ENCODE results near the gene TTLL3. TPM values are rescaled to one million over a fixed set of nuclear protein-coding genes. Genes with fewer than 3 reads are reported as not detected.

TTLL3 gene
- polyA plus RNA-seq, 1 donor from 2014 or later: 47.6 TPM

DNA sequence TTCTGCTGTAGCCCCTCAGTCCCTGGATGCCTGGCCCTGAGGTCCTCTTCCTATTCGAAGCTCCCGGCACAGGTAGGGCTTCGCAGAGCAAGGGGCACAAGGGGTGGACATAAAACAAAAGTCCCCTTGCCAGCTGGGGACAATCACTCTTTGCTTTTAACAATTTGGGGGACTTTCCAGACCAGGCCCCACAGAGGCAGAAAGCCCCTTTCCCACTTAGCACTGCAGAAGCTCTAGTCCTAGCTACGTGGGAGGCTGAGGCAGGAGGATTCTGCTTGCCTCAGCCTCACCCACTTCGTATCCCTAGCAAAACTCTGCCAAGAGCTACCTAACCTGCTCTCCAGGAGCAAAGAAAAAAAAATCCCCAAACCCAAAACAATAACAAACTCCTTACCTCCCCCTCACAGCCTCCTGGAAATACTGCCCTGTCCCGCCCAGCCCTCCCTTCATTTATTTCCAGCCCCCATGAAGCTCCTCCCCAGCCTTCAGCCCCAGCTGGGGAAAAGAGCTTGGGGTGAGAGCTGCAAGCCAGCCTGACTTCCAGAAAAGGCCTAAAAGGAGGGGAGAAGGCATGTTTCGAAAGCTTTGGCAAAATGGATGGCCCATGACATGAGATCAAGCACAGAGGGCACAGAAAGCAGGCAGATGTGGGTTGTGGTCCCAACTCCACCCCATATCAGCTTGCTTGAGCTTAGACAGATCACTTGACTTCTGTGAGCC is 69.9 kb downstream of the TTLL3 start, which contains the start of gene CIDEC (continued):
- TF ChIP-seq, protein P1, sequence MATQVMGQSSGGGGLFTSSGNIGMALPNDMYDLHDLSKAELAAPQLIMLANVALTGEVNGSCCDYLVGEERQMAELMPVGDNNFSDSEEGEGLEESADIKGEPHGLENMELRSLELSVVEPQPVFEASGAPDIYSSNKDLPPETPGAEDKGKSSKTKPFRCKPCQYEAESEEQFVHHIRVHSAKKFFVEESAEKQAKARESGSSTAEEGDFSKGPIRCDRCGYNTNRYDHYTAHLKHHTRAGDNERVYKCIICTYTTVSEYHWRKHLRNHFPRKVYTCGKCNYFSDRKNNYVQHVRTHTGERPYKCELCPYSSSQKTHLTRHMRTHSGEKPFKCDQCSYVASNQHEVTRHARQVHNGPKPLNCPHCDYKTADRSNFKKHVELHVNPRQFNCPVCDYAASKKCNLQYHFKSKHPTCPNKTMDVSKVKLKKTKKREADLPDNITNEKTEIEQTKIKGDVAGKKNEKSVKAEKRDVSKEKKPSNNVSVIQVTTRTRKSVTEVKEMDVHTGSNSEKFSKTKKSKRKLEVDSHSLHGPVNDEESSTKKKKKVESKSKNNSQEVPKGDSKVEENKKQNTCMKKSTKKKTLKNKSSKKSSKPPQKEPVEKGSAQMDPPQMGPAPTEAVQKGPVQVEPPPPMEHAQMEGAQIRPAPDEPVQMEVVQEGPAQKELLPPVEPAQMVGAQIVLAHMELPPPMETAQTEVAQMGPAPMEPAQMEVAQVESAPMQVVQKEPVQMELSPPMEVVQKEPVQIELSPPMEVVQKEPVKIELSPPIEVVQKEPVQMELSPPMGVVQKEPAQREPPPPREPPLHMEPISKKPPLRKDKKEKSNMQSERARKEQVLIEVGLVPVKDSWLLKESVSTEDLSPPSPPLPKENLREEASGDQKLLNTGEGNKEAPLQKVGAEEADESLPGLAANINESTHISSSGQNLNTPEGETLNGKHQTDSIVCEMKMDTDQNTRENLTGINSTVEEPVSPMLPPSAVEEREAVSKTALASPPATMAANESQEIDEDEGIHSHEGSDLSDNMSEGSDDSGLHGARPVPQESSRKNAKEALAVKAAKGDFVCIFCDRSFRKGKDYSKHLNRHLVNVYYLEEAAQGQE (IDR thresholded peaks at IDR 0.05; ENCODE audit: borderline replicate concordance): no peak
- TF ChIP-seq POLR2AphosphoS5 (IDR thresholded peaks at IDR 0.05): no peak
- TF ChIP-seq SMC3 (conservative IDR thresholded peaks at IDR 0.05; ENCODE audit: poor library complexity): no peak

DNA sequence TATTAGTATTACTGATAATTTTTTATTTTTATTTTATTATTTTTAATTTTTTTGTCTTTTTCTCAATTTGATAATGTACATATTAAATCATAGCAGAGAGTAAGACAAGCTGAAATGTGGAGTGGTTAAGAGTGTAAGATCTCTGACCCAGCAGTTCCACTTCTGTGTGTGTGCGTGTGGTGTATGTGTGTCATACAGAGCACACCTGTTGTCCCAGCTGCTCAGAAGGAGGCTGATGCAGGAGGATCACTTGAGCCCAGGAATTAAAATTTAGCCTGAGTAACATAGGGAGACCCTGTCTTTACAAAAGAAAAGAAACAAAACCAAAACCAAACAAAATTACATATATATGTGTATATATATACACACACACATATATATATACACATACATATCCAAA is 71.4 kb downstream of the TTLL3 start:
- no peak overlapping the region for H3K27ac ChIP-seq (ENCODE audit: low read length)
- no peaks in the 10 kb centered on the region for H3K9me3 ChIP-seq (ENCODE audit: low read length)
- TF ChIP-seq, protein P1 (IDR thresholded peaks at IDR 0.05; ENCODE audit: borderline replicate concordance): no peak
- TF ChIP-seq TAF1 (IDR thresholded peaks at IDR 0.05; ENCODE audit: low read depth) (no peak), MXI1 (conservative IDR thresholded peaks at IDR 0.05; ENCODE audit: poor library complexity, severe bottlenecking) (no peak), EZH2 (IDR thresholded peaks at IDR 0.05; ENCODE audit: borderline replicate concordance, insufficient read depth, low read length, poor library complexity, severe bottlenecking) (no peak), SMC3 (conservative IDR thresholded peaks at IDR 0.05; ENCODE audit: poor library complexity) (no peak), RAD21 (conservative IDR thresholded peaks at IDR 0.05) (no peak), POLR2AphosphoS5 (IDR thresholded peaks at IDR 0.05) (no peak), EP300 (conservative IDR thresholded peaks at IDR 0.05; ENCODE audit: poor library complexity, severe bottlenecking) (no peak)
- TF ChIP-seq, protein P2, sequence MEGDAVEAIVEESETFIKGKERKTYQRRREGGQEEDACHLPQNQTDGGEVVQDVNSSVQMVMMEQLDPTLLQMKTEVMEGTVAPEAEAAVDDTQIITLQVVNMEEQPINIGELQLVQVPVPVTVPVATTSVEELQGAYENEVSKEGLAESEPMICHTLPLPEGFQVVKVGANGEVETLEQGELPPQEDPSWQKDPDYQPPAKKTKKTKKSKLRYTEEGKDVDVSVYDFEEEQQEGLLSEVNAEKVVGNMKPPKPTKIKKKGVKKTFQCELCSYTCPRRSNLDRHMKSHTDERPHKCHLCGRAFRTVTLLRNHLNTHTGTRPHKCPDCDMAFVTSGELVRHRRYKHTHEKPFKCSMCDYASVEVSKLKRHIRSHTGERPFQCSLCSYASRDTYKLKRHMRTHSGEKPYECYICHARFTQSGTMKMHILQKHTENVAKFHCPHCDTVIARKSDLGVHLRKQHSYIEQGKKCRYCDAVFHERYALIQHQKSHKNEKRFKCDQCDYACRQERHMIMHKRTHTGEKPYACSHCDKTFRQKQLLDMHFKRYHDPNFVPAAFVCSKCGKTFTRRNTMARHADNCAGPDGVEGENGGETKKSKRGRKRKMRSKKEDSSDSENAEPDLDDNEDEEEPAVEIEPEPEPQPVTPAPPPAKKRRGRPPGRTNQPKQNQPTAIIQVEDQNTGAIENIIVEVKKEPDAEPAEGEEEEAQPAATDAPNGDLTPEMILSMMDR (IDR thresholded peaks at IDR 0.05; ENCODE audit: poor library complexity, severe bottlenecking): no peak
- H3F3A ChIP-seq (ENCODE audit: insufficient read depth, low read length, poor library complexity, severe bottlenecking): no peaks in the 10 kb centered on the region
- H2AFZ ChIP-seq (ENCODE audit: low read depth, low read length): no peak overlapping the region
- no peaks in the 10 kb centered on the region for H3K79me2 ChIP-seq (replicated peaks; ENCODE audit: insufficient read depth, low read length)
- no peak overlapping the region for H3K4me3 ChIP-seq (ENCODE audit: low read length)
- H3K27me3 ChIP-seq (ENCODE audit: insufficient read depth, low read depth, low read length): no peaks in the 10 kb centered on the region
- H3K4me2 ChIP-seq (ENCODE audit: low read length): no peak overlapping the region
- H4K20me1 ChIP-seq (ENCODE audit: insufficient read depth): no peaks in the 10 kb centered on the region
- H3K9me2 ChIP-seq (ENCODE audit: insufficient read depth, low read length): no peaks in the 10 kb centered on the region
- H3K36me3 ChIP-seq (ENCODE audit: insufficient read depth, low read length): no peaks in the 10 kb centered on the region
- H3K9ac ChIP-seq (ENCODE audit: low read length): no peak overlapping the region
